GM23338 (cell line): ENCODE measurements around the gene CASTOR1. TPM values are rescaled to one million over a fixed set of nuclear protein-coding genes. Genes with fewer than 3 reads are reported as not detected.

Experiments used
- ATAC-seq: fragments of 200-7000 bp; cut with Tn5 transposase; 3 replicates; pipeline ENCODE4 v1.9.1; 2020
- DNase-seq: peaks from one replicate; pipeline ENCODE4 v3.0.0-alpha.2; 2015; ENCODE audit warnings: low spot score
- H2AFZ ChIP-seq: fragments of 200-600 bp; sonication (generic); 2 replicates; pipeline ENCODE4 v1.8.0; 2016; ENCODE audit warnings: antibody characterized with exemption, mild to moderate bottlenecking, moderate library complexity
- H3F3A ChIP-seq: fragments of 200-600 bp; sonication (generic); replicated peaks from 2 replicates; pipeline ENCODE4 v1.8.0; 2017; ENCODE audit warnings: antibody characterized with exemption, mixed run types, low read depth
- H3K27ac ChIP-seq: fragments of 200-600 bp; sonication (generic); 2 replicates; pipeline ENCODE4 v1.6.1; 2016; ENCODE audit warnings: low read depth
- H3K27me3 ChIP-seq: fragments of 200-600 bp; sonication (generic); 2 replicates; pipeline ENCODE4 v1.8.0; 2016; ENCODE audit warnings: mild to moderate bottlenecking, mixed run types, moderate library complexity; ENCODE audit not compliant: insufficient read depth
- H3K36me3 ChIP-seq: fragments of 200-600 bp; sonication (generic); 2 replicates; pipeline ENCODE4 v1.8.0; 2016; ENCODE audit warnings: mild to moderate bottlenecking; ENCODE audit not compliant: insufficient read depth
- H3K4me1 ChIP-seq: fragments of 200-600 bp; sonication (generic); 2 replicates; pipeline ENCODE4 v1.8.0; 2016; ENCODE audit warnings: mild to moderate bottlenecking, moderate library complexity; ENCODE audit not compliant: insufficient read depth
- H3K4me2 ChIP-seq: fragments of 200-600 bp; sonication (generic); 2 replicates; pipeline ENCODE4 v1.7.1; 2017; ENCODE audit warnings: mixed run types
- H3K4me3 ChIP-seq: fragments of 200-600 bp; sonication (generic); 2 replicates; pipeline ENCODE4 v1.6.1; 2016; ENCODE audit warnings: mixed run types
- H3K79me2 ChIP-seq: fragments of 200-600 bp; sonication (generic); replicated peaks from 2 replicates; pipeline ENCODE4 v1.8.0; 2017; ENCODE audit warnings: mild to moderate bottlenecking; ENCODE audit not compliant: insufficient read depth
- H3K9me2 ChIP-seq: fragments of 200-600 bp; sonication (generic); 2 replicates; pipeline ENCODE4 v1.8.0; 2017; ENCODE audit not compliant: insufficient read depth
- H4K20me1 ChIP-seq: fragments of 200-600 bp; sonication (generic); replicated peaks from 2 replicates; pipeline ENCODE4 v1.8.0; 2017; ENCODE audit warnings: mild to moderate bottlenecking; ENCODE audit not compliant: insufficient read depth
- H3K27ac Mint-ChIP-seq: 2 replicates; pipeline ENCODE4 v1.8.0; 2020; ENCODE audit warnings: inconsistent platforms, mild to moderate bottlenecking, moderate library complexity, mixed read lengths
- H3K27me3 Mint-ChIP-seq: 3 replicates; pipeline ENCODE4 v1.8.0; 2022; ENCODE audit warnings: low read depth, mild to moderate bottlenecking, moderate library complexity, mixed read lengths, inconsistent platforms; ENCODE audit not compliant: insufficient read depth, poor library complexity
- H3K36me3 Mint-ChIP-seq: 3 replicates; pipeline ENCODE4 v1.8.0; 2021; ENCODE audit warnings: low read depth, mild to moderate bottlenecking, inconsistent platforms, moderate library complexity, mixed read lengths
- H3K4me1 Mint-ChIP-seq: 3 replicates; pipeline ENCODE4 v1.8.0; 2020; ENCODE audit warnings: mild to moderate bottlenecking, inconsistent platforms, mixed read lengths
- H3K4me3 Mint-ChIP-seq: 3 replicates; pipeline ENCODE4 v1.8.0; 2021; ENCODE audit warnings: moderate library complexity, mild to moderate bottlenecking, inconsistent platforms, mixed read lengths
- H3K9me3 Mint-ChIP-seq: 3 replicates; pipeline ENCODE4 v1.8.0; 2020; ENCODE audit warnings: moderate library complexity, mild to moderate bottlenecking, inconsistent platforms, mixed read lengths
- EZH2 ChIP-seq: fragments of 200-600 bp; sonication (generic); IDR thresholded peaks from one replicate; pipeline ENCODE4 v1.8.0; 2017; ENCODE audit warnings: antibody characterized with exemption, mild to moderate bottlenecking, low read depth; ENCODE audit not compliant: unreplicated experiment
- JUNB ChIP-seq: IDR thresholded peaks from one replicate; pipeline ENCODE4 v1.6.1; 2016; ENCODE audit warnings: antibody characterized with exemption; ENCODE audit not compliant: unreplicated experiment
- NANOG ChIP-seq: IDR thresholded peaks from 2 replicates; pipeline ENCODE4 v1.6.1; 2016; ENCODE audit warnings: antibody characterized with exemption, borderline replicate concordance
- POLR2AphosphoS5 ChIP-seq: IDR thresholded peaks from 2 replicates; pipeline ENCODE4 v1.6.1; 2016; ENCODE audit warnings: antibody characterized with exemption, low read depth
- ZNF114 ChIP-seq: fragments of 250-450 bp; sonication (Bioruptor Pico); IDR thresholded peaks from 2 replicates; pipeline ENCODE4 v1.5.0; 2020; ENCODE audit warnings: mild to moderate bottlenecking, moderate library complexity
- ZNF331 ChIP-seq: fragments of 250-450 bp; sonication (Bioruptor Pico); IDR thresholded peaks from 2 replicates; pipeline ENCODE4 v1.5.0; 2020; ENCODE audit warnings: low read depth, mild to moderate bottlenecking, moderate library complexity
- polyA plus RNA-seq: library from polyadenylated mRNA; unstranded; fragments of >200 nt; fragmentation: Nextera tagmentation; extraction: Ambion mirVana; gene quantifications from 2 replicates; pipeline ENCODE4 v1.2.1, GENCODE V29; 2016
- total RNA-seq: library from RNA; depleted of rRNA; stranded (reverse); fragments of >200 nt; shearing (Covaris generic); gene quantifications from 2 replicates; pipeline ENCODE4 v1.2.3, GENCODE V29; 2014
- TF ChIP-seq, protein P1 (sequence below), 2 experiments: fragments of 200-600 bp in 1 of 2; sonication (generic) in 1 of 2; conservative IDR thresholded peaks; 2 replicates each; pipeline versions ENCODE4 v1.5.1 to v1.6.1; 2016 to 2017; ENCODE audit warnings: antibody characterized with exemption in 2 of 2, low read depth in 2 of 2, mild to moderate bottlenecking in 2 of 2, moderate library complexity in 1 of 2
- TF ChIP-seq, protein P2 (sequence below): fragments of 250-450 bp; sonication (Bioruptor Pico); IDR thresholded peaks from 2 replicates; pipeline ENCODE4 v1.5.0; 2020; ENCODE audit warnings: mild to moderate bottlenecking, moderate library complexity

Gene CASTOR1
- total and polyA plus RNA-seq, 2 experiments from 2014 or later, result 11.3 to 23.2 TPM

DNA sequence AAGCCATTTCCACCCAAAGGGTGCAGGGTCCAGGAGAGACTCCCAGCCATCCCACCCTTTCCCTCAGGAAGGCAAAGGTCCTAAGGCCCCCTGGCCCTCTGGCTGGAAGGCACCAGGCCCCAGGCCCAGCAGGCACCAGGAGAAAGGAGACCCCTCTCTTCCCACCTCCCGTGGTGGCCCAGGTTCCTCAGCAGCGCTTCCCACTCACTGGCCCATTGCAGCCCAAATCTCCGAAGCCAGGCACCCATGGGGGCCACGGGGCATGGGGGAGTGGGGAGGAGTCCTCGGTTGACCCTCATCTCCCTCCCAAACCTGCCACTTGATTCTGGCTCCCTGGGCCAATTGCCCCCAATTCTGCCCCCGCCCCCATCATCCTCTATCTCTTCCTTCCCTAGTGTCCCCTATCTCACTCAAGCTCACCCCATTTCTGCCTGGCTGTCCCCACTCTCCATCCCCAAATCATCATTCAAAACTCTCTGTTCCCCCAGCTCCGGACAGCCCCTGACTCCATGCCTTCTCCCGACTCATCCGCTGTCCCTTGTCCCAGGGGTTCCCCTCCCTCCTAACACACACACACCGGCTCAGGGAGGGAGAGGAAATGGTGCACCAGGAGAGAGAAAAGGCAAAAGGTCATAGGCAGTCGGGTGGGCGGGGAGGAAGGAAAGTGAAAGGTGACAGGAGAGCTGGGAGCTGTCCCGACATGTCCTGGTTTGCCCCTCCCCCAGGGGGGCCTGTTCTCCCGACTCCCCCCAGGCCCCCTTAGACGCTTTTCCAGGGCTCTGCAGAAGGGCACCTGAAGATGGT lies 43.9 kb downstream of the CASTOR1 start:
- Histone ChIP-seq H3K79me2 (no peaks in the 10 kb centered on the region), H3K27ac (no peak overlapping the region), H3K27me3 (no peaks in the 10 kb centered on the region), H3K36me3 (no peaks in the 10 kb centered on the region), H3F3A (no peaks in the 10 kb centered on the region), H3K4me2 (peak overlapping the region; percentile 99), H2AFZ (peak overlapping the region; percentile 90), H3K9me2 (no peaks in the 10 kb centered on the region), H3K4me3 (peak overlapping the region; percentile 93), H4K20me1 (no peaks in the 10 kb centered on the region), H3K4me1 (peaks cover 12% of the 10 kb centered on the region)
- peak; percentile 54 for ATAC-seq
- Mint-ChIP-seq H3K27me3 (peaks cover 16% of the 10 kb centered on the region), H3K9me3 (no peaks in the 10 kb centered on the region), H3K4me3 (peak overlapping the region; percentile 87), H3K4me1 (peaks cover 30% of the 10 kb centered on the region), H3K27ac (no peak overlapping the region), H3K36me3 (peaks cover 20% of the 10 kb centered on the region)
- peak; percentile 75 for DNase-seq
- TF ChIP-seq ZNF331 (CRISPR knock-in tag) (no peak), ZNF114 (CRISPR knock-in tag) (no peak), POLR2AphosphoS5 (peak; percentile 45; the same call in 1 of the 2 replicates), NANOG (no peak), JUNB (no peak), EZH2 (no peak)
- TF ChIP-seq, protein P1, sequence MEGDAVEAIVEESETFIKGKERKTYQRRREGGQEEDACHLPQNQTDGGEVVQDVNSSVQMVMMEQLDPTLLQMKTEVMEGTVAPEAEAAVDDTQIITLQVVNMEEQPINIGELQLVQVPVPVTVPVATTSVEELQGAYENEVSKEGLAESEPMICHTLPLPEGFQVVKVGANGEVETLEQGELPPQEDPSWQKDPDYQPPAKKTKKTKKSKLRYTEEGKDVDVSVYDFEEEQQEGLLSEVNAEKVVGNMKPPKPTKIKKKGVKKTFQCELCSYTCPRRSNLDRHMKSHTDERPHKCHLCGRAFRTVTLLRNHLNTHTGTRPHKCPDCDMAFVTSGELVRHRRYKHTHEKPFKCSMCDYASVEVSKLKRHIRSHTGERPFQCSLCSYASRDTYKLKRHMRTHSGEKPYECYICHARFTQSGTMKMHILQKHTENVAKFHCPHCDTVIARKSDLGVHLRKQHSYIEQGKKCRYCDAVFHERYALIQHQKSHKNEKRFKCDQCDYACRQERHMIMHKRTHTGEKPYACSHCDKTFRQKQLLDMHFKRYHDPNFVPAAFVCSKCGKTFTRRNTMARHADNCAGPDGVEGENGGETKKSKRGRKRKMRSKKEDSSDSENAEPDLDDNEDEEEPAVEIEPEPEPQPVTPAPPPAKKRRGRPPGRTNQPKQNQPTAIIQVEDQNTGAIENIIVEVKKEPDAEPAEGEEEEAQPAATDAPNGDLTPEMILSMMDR (conservative IDR thresholded peaks at IDR 0.05; ENCODE audit: low read depth in 2 of 2), result no peak
- TF ChIP-seq, protein P2, sequence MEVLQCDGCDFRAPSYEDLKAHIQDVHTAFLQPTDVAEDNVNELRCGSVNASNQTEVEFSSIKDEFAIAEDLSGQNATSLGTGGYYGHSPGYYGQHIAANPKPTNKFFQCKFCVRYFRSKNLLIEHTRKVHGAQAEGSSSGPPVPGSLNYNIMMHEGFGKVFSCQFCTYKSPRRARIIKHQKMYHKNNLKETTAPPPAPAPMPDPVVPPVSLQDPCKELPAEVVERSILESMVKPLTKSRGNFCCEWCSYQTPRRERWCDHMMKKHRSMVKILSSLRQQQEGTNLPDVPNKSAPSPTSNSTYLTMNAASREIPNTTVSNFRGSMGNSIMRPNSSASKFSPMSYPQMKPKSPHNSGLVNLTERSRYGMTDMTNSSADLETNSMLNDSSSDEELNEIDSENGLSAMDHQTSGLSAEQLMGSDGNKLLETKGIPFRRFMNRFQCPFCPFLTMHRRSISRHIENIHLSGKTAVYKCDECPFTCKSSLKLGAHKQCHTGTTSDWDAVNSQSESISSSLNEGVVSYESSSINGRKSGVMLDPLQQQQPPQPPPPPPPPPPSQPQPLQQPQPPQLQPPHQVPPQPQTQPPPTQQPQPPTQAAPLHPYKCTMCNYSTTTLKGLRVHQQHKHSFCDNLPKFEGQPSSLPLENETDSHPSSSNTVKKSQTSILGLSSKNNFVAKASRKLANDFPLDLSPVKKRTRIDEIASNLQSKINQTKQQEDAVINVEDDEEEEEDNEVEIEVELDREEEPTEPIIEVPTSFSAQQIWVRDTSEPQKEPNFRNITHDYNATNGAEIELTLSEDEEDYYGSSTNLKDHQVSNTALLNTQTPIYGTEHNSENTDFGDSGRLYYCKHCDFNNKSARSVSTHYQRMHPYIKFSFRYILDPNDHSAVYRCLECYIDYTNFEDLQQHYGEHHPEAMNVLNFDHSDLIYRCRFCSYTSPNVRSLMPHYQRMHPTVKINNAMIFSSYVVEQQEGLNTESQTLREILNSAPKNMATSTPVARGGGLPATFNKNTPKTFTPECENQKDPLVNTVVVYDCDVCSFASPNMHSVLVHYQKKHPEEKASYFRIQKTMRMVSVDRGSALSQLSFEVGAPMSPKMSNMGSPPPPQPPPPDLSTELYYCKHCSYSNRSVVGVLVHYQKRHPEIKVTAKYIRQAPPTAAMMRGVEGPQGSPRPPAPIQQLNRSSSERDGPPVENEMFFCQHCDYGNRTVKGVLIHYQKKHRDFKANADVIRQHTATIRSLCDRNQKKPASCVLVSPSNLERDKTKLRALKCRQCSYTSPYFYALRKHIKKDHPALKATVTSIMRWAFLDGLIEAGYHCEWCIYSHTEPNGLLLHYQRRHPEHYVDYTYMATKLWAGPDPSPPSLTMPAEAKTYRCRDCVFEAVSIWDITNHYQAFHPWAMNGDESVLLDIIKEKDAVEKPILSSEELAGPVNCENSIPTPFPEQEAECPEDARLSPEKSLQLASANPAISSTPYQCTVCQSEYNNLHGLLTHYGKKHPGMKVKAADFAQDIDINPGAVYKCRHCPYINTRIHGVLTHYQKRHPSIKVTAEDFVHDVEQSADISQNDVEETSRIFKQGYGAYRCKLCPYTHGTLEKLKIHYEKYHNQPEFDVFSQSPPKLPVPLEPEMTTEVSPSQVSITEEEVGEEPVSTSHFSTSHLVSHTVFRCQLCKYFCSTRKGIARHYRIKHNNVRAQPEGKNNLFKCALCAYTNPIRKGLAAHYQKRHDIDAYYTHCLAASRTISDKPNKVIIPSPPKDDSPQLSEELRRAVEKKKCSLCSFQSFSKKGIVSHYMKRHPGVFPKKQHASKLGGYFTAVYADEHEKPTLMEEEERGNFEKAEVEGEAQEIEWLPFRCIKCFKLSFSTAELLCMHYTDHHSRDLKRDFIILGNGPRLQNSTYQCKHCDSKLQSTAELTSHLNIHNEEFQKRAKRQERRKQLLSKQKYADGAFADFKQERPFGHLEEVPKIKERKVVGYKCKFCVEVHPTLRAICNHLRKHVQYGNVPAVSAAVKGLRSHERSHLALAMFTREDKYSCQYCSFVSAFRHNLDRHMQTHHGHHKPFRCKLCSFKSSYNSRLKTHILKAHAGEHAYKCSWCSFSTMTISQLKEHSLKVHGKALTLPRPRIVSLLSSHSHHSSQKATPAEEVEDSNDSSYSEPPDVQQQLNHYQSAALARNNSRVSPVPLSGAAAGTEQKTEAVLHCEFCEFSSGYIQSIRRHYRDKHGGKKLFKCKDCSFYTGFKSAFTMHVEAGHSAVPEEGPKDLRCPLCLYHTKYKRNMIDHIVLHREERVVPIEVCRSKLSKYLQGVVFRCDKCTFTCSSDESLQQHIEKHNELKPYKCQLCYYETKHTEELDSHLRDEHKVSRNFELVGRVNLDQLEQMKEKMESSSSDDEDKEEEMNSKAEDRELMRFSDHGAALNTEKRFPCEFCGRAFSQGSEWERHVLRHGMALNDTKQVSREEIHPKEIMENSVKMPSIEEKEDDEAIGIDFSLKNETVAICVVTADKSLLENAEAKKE (CRISPR knock-in tag), result no peak
